ENCODE measurements around the gene TTLL8. TPM values are rescaled to one million over a fixed set of nuclear protein-coding genes. Genes with fewer than 3 reads are reported as not detected.
"Not testable (repeated sequence)": the region's sequence is repeated elsewhere in the genome, so short reads cannot be mapped to it uniquely, and the experiment has no call there.

Gene TTLL8
- polyA plus RNA-seq, 1 donor, result not detected

- DNase-seq, result no peak
Measured at GRCh38 chr22:50000587-50001387, 57.3 kb downstream of the TTLL8 start.

DNA sequence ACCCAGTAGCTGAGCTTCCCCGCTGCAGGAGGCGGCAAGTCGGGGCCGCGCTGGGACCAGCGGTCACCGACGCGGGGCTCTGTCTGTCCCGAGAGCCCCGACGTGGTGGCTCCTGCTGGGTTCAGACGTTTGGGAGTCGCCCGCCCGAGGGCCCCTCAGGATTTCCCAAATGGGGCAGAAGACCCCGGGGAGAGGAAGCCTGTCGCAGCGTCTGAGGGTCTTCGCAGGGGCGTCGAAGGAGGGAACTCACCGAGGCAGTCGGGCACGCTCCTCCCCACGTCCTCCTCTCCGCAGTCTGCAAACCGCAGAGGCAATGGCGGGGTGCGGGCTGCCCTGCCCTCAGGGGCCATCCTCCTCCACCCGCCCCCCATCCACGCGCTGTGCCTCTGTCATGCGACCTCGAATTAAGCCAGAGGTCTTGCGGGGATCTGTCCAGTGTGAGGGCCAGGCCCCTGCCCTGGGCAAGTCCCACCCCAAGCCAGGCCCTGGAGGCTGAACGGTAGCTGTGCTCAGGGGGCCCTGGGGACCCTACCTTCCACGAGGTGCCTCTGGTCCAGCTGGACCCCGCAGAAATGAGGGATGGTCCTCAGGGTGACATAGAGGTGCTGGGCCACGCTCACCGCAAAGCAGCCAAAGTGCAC is 58.0 kb downstream of the TTLL8 start:
- no peak for DNase-seq

DNA sequence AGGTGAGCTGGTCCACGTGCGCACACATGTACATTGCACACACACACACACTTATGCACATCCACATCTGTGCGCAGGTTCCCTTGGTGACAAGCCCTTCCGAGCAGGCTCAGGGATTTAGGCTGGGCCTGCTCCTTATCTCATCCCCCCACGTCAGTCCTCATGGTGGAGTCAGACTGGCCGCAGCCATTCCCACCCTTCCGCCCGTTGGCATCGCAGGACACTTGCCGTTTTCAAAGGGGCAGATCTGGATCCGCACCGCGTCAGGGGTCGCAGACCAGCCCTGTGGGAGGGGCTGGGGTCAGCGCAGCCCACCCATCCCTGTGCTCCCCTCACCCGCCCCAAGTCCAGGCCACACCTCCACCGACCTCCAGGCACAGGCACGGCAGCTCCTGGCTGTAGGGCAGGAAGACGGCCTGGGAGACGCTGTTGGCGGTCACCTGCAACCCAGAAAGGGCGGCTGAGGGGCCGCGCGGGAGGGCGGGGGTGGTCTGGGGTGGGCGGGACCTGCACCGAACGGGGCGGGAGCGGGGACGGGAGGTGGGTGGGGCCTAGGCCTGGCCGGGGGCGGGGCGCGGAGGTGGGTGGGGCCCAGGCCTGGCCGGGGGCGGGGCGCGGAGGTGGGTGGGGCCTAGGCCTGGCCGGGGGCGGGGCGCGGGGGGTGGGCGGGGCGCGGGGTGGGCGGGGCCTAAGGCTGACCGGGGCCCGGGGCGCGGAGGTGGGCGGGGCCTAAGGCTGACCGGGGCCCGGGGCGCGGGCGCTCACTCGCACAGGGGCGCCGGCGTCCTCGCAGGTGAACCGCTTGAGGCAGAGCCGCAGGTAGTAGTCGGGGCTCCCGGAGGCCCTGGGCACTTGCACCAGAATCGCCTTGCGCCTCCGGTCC is 58.8 kb downstream of the TTLL8 start:
- DNase-seq, result no peak

DNA sequence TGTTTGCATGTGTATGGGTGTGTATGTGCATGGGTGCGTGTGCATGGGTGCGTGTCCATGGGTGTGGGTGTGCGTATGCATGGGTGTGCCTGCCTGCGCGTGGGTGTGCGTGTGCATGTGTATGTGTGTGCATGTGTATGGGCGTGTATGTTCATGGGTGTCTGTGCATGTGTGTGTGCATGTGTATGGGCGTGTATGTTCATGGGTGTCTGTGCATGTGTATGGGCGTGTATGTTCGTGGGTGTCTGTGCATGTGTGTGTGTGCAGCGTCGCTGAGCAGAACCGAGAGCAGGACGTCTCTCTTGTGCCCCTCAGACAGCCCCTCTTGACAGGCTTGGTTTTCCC is 59.4 kb downstream of the TTLL8 start:
- DNase-seq, result no peak

- no peak for DNase-seq
Measured at GRCh38 chr22:49997932-49998717, 60.0 kb downstream of the TTLL8 start.

DNA sequence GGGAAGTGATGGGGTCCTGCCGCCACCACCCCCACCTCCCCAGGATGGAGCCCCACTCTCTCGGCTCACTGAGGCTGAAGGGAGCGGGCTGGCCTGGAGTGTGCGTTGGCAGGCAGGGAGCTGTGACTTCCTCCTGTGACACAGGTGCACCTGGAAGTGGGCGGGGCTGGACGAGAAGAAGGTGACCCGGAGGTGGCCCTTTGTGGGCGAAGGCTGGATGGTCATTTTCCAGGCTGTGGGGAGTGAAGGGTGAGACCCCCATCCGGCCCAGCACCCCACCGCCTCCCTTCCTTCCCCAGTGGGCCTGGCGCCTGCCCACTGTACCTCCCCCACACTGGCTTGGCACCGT is 60.9 kb downstream of the TTLL8 start:
- no peak for DNase-seq

- DNase-seq, result no peak
Measured at GRCh38 chr22:49996518-49997250, 61.4 kb downstream of the TTLL8 start.

DNA sequence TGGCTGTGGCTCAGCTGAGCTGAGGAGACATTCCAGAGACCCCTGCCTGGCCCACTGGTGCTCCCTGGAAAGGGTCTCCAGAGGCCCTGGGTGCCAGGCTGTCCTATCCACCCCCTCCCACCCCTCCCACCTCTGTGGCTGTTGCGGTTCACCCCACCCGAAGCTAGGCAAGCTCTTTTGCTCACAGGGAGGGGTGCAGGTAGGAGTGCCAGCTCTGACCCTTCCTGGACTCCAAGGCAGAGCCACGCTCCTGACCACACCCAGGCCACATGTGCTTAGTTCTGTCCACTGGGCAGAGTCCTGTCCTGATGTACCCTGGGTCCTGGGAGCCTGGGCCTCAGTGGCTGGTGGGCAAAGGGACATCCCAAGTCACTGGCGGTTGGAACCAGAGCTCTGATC is 62.0 kb downstream of the TTLL8 start:
- DNase-seq, result no peak

DNA sequence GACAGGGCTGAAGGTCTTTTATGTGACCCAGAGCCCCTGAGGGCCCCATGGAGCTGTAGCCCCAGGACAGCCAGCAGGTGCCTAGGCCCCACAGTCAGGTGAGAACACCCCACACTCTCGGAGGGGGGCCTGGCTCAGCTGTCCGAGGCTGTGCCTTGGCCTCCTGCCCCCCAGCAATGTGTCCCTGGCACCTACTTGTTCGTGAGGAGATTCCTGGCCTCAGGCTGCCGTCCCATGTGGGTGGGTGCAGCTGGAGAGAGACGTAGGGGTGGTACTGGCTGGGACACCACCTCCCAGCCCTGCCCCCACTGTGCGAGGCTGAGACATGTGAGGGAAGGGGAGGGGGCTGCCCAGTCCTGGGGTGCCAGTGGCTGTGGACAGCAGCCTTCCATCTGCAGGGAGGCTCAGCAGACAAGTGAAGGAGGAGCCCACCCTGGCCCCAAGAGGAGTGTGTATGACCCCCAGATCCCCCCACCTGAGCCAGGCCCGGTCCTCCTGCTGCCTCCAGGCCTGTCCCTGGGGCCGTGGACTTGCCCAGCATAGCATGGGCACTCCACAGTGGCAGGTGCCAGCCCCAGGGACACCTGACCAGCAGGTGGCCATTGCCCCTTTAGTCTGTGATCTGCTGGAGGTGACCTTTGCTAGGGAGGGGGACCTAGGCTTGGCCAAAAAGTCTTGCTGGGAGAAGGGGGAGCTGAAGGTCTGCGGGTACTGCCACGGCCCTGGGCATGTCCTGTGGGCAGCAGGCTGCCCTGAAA is 62.6 kb downstream of the TTLL8 start:
- no peak for DNase-seq

GRCh38 chr22:49995041-49995360 is 63.1 kb downstream of the TTLL8 start:
- no peak for DNase-seq

- no peak for DNase-seq
Measured at GRCh38 chr22:49994361-49995040, 63.6 kb downstream of the TTLL8 start.

GRCh38 chr22:49993649-49994360 is 64.3 kb downstream of the TTLL8 start:
- DNase-seq, result no peak

DNA sequence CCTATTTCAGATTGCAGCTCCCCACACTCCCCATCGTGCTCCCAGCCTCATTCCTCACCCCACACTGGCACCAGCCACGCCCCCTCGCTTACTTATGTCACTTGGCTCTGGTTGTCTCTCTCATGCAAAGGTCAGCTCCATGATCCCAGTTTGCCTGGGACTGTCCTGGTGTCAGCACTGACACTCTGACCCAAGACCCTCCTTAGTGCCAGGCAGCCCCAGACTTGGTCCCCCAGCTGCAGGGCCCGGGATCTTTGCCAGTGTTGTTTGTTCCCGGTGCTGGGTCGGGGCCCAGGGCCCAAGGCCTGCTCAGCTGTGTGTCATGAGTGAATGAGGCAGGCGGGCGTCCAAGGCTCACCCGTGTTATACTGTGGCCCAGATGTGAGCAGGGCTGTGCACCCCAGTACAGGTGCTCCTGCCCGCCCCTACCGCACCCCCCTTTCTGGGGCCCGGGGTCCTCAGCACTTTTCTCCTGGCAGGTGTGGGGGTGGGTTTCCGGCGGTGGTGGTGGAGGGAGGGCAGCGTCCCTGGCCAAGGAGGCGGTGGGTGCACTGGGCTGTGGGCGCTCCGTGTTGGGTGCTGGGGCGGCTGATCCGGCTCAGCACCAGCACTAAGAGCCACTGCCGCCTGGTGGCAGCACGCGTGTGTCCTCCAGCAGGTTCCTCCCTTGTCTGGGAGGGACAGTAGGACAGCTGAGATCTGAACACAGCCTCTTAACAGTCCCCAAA is 65.0 kb downstream of the TTLL8 start:
- no peak for DNase-seq

GRCh38 chr22:49991907-49992533 is 66.1 kb downstream of the TTLL8 start:
- no peak for DNase-seq

DNA sequence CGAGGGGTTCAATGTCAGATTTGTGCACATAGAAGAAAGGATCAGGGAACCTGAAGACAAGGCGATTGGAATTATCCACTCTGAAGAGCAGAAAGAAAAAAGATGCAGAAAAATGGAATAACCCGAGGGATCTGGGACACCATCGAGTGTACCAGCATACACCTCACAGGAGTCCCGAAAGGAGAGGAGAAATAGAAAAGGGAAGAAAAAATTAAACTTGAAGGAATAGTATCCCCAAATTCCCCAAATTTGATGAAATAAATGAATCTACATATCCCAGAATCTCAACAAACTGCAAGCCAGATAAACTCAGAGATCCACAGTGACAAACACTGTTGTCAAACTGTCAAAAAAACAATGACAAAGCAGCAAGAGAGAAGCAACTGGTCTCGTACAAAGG is 66.9 kb downstream of the TTLL8 start:
- DNase-seq, result no peak

- DNase-seq, result not testable (repeated sequence)
Measured at GRCh38 chr22:49989826-49990225, 68.3 kb downstream of the TTLL8 start.

- DNase-seq, result no peak
Measured at GRCh38 chr22:49986325-49986724, 71.8 kb downstream of the TTLL8 start.
